ENCODE measurements around the gene TPP2. TPM values are rescaled to one million over a fixed set of nuclear protein-coding genes. Genes with fewer than 3 reads are reported as not detected.

Gene TPP2
- total RNA-seq, 1 donor from 2014 or later = 37.6 TPM

GRCh38 chr13:102708991-102709390 lies 112.2 kb downstream of the TPP2 start:
- H2AFZ ChIP-seq (ENCODE audit: low read depth, low read length) = no peak overlapping the region
- H3K9ac ChIP-seq (ENCODE audit: low read length) = no peak overlapping the region
- H3K4me1 Mint-ChIP-seq (ENCODE audit: low read depth, unreplicated experiment) = peaks cover 25% of the 10 kb centered on the region
- no peak overlapping the region for H3K4me3 ChIP-seq (ENCODE audit: insufficient read depth, low read depth, low read length)
- no peak for FAIRE-seq
- no peaks in the 10 kb centered on the region for H3K36me3 ChIP-seq (ENCODE audit: insufficient read depth, low read length)
- no peak overlapping the region for H3K27ac ChIP-seq (ENCODE audit: low read depth, low read length)
- no peak for TF ChIP-seq CTCF (IDR thresholded peaks at IDR 0.05; ENCODE audit: insufficient read depth, low read depth, low read length)
- no peak for TF ChIP-seq EZH2 (IDR thresholded peaks at IDR 0.05; ENCODE audit: insufficient read depth, low read length)
- H3K79me2 ChIP-seq (ENCODE audit: insufficient read depth, low read length) = no peaks in the 10 kb centered on the region
- peaks cover 5% of the 10 kb centered on the region for H3K9me3 ChIP-seq (ENCODE audit: insufficient read depth, low read depth, low read length)
- H3K27me3 ChIP-seq (ENCODE audit: insufficient read depth, low read length) = peaks cover 4% of the 10 kb centered on the region
- no peak overlapping the region for H3K4me3 Mint-ChIP-seq (ENCODE audit: unreplicated experiment)
- H3K36me3 Mint-ChIP-seq (ENCODE audit: low read depth, unreplicated experiment) = no peaks in the 10 kb centered on the region
- H3K9me3 Mint-ChIP-seq (ENCODE audit: unreplicated experiment) = no peaks in the 10 kb centered on the region
- no peak overlapping the region for H3K4me2 ChIP-seq (ENCODE audit: low read length)
- no peak overlapping the region for H3K27ac Mint-ChIP-seq (ENCODE audit: unreplicated experiment)
- H3K27me3 Mint-ChIP-seq (ENCODE audit: low read depth, unreplicated experiment) = no peaks in the 10 kb centered on the region
- no peak for DNase-seq (ENCODE audit: low read depth)
- no peaks in the 10 kb centered on the region for H4K20me1 ChIP-seq (ENCODE audit: insufficient read depth, low read length)
- peaks cover 17% of the 10 kb centered on the region for H3K4me1 ChIP-seq (ENCODE audit: insufficient read depth, low read length)

- no peak for DNase-seq (ENCODE audit: low read depth)
- no peaks in the 10 kb centered on the region for H4K20me1 ChIP-seq (ENCODE audit: insufficient read depth, low read length)
- no peak for FAIRE-seq
- Mint-ChIP-seq H3K27me3 (ENCODE audit: low read depth, unreplicated experiment) (no peaks in the 10 kb centered on the region), H3K27ac (ENCODE audit: unreplicated experiment) (no peak overlapping the region), H3K9me3 (ENCODE audit: unreplicated experiment) (no peaks in the 10 kb centered on the region), H3K36me3 (ENCODE audit: low read depth, unreplicated experiment) (no peaks in the 10 kb centered on the region), H3K4me3 (ENCODE audit: unreplicated experiment) (no peak overlapping the region), H3K4me1 (ENCODE audit: low read depth, unreplicated experiment) (peaks cover 23% of the 10 kb centered on the region)
- no peak overlapping the region for H3K9ac ChIP-seq (ENCODE audit: low read length)
- H3K27ac ChIP-seq (ENCODE audit: low read depth, low read length) = no peak overlapping the region
- H3K9me3 ChIP-seq (ENCODE audit: insufficient read depth, low read depth, low read length) = peaks cover 5% of the 10 kb centered on the region
- H3K4me2 ChIP-seq (ENCODE audit: low read length) = no peak overlapping the region
- H3K79me2 ChIP-seq (ENCODE audit: insufficient read depth, low read length) = no peaks in the 10 kb centered on the region
- H3K4me1 ChIP-seq (ENCODE audit: insufficient read depth, low read length) = peaks cover 17% of the 10 kb centered on the region
- peaks cover 4% of the 10 kb centered on the region for H3K27me3 ChIP-seq (ENCODE audit: insufficient read depth, low read length)
- TF ChIP-seq CTCF (IDR thresholded peaks at IDR 0.05; ENCODE audit: insufficient read depth, low read depth, low read length) = no peak
- TF ChIP-seq EZH2 (IDR thresholded peaks at IDR 0.05; ENCODE audit: insufficient read depth, low read length) = no peak
- H2AFZ ChIP-seq (ENCODE audit: low read depth, low read length) = no peak overlapping the region
- no peak overlapping the region for H3K4me3 ChIP-seq (ENCODE audit: insufficient read depth, low read depth, low read length)
- H3K36me3 ChIP-seq (ENCODE audit: insufficient read depth, low read length) = no peaks in the 10 kb centered on the region
Measured at GRCh38 chr13:102709536-102709935, 112.8 kb downstream of the TPP2 start.

GRCh38 chr13:102710261-102710679 lies 113.5 kb downstream of the TPP2 start:
- Mint-ChIP-seq H3K4me1 (ENCODE audit: low read depth, unreplicated experiment) (peaks cover 19% of the 10 kb centered on the region), H3K27ac (ENCODE audit: unreplicated experiment) (no peak overlapping the region), H3K27me3 (ENCODE audit: low read depth, unreplicated experiment) (no peaks in the 10 kb centered on the region), H3K4me3 (ENCODE audit: unreplicated experiment) (no peak overlapping the region), H3K36me3 (ENCODE audit: low read depth, unreplicated experiment) (no peaks in the 10 kb centered on the region), H3K9me3 (ENCODE audit: unreplicated experiment) (no peaks in the 10 kb centered on the region)
- Histone ChIP-seq H2AFZ (ENCODE audit: low read depth, low read length) (no peak overlapping the region), H3K27ac (ENCODE audit: low read depth, low read length) (no peak overlapping the region), H3K9me3 (ENCODE audit: insufficient read depth, low read depth, low read length) (peaks cover 5% of the 10 kb centered on the region), H3K36me3 (ENCODE audit: insufficient read depth, low read length) (no peaks in the 10 kb centered on the region), H4K20me1 (ENCODE audit: insufficient read depth, low read length) (no peaks in the 10 kb centered on the region), H3K4me3 (ENCODE audit: insufficient read depth, low read depth, low read length) (no peak overlapping the region), H3K9ac (ENCODE audit: low read length) (no peak overlapping the region), H3K79me2 (ENCODE audit: insufficient read depth, low read length) (no peaks in the 10 kb centered on the region), H3K4me1 (ENCODE audit: insufficient read depth, low read length) (peaks cover 11% of the 10 kb centered on the region), H3K27me3 (ENCODE audit: insufficient read depth, low read length) (peaks cover 4% of the 10 kb centered on the region), H3K4me2 (ENCODE audit: low read length) (no peak overlapping the region)
- DNase-seq (ENCODE audit: low read depth) = peak; percentile 46
- FAIRE-seq = no peak
- TF ChIP-seq CTCF (IDR thresholded peaks at IDR 0.05; ENCODE audit: insufficient read depth, low read depth, low read length) (no peak), EZH2 (IDR thresholded peaks at IDR 0.05; ENCODE audit: insufficient read depth, low read length) (no peak)

Measured in astrocyte (in vitro differentiated cells and primary cell).